HG03521 (cell line): Measurements from ENCODE around the gene MYO18B.

ENCODE experiments used
- ATAC-seq: cut with Tn5 transposase; IDR thresholded peaks from one replicate; pipeline ENCODE4 v1.9.1; 2021; ENCODE audit warnings: mild to moderate bottlenecking, moderate library complexity; ENCODE audit not compliant: unreplicated experiment

Gene MYO18B

GRCh38 chr22:25774575-25775026 is 32.6 kb downstream of the MYO18B start:
- ATAC-seq = no peak

- no peak for ATAC-seq
These were observed 33.5 kb downstream of the MYO18B start for GRCh38 chr22:25775531-25775930.

GRCh38 chr22:25777411-25777810 is 35.4 kb downstream of the MYO18B start:
- no peak for ATAC-seq

GRCh38 chr22:25777870-25778269 is 35.9 kb downstream of the MYO18B start:
- no peak for ATAC-seq

GRCh38 chr22:25779426-25779825 is 37.4 kb downstream of the MYO18B start:
- ATAC-seq = no peak

GRCh38 chr22:25779890-25780289 is 37.9 kb downstream of the MYO18B start:
- ATAC-seq = no peak

- no peak for ATAC-seq
These were observed 38.7 kb downstream of the MYO18B start for GRCh38 chr22:25780673-25781072.

GRCh38 chr22:25781801-25782200 is 39.8 kb downstream of the MYO18B start:
- no peak for ATAC-seq

GRCh38 chr22:25782831-25783230 is 40.8 kb downstream of the MYO18B start:
- ATAC-seq = no peak

- ATAC-seq = no peak
These were observed 41.9 kb downstream of the MYO18B start for GRCh38 chr22:25783856-25784255.

GRCh38 chr22:25786165-25786564 is 44.2 kb downstream of the MYO18B start:
- no peak for ATAC-seq

- ATAC-seq = no peak
These were observed 49.6 kb downstream of the MYO18B start for GRCh38 chr22:25791556-25791955.

GRCh38 chr22:25795478-25795877 is 53.5 kb downstream of the MYO18B start:
- no peak for ATAC-seq

- no peak for ATAC-seq
These were observed 55.7 kb downstream of the MYO18B start for GRCh38 chr22:25797498-25798290.

- ATAC-seq = no peak
These were observed 58.8 kb downstream of the MYO18B start for GRCh38 chr22:25800766-25801165.

GRCh38 chr22:25802018-25802417 is 60.0 kb downstream of the MYO18B start:
- ATAC-seq = no peak

GRCh38 chr22:25804676-25805075 is 62.7 kb downstream of the MYO18B start:
- no peak for ATAC-seq

- no peak for ATAC-seq
These were observed 64.6 kb downstream of the MYO18B start for GRCh38 chr22:25806579-25806978.

- no peak for ATAC-seq
These were observed 72.7 kb downstream of the MYO18B start for GRCh38 chr22:25814685-25815084.

- ATAC-seq = no peak
These were observed 73.6 kb downstream of the MYO18B start for GRCh38 chr22:25815561-25815960.

- no peak for ATAC-seq
These were observed 74.6 kb downstream of the MYO18B start for GRCh38 chr22:25816522-25817059.

GRCh38 chr22:25817092-25817943 is 75.3 kb downstream of the MYO18B start:
- ATAC-seq = no peak
